ENCODE measurements around the gene NTM.

DNA sequence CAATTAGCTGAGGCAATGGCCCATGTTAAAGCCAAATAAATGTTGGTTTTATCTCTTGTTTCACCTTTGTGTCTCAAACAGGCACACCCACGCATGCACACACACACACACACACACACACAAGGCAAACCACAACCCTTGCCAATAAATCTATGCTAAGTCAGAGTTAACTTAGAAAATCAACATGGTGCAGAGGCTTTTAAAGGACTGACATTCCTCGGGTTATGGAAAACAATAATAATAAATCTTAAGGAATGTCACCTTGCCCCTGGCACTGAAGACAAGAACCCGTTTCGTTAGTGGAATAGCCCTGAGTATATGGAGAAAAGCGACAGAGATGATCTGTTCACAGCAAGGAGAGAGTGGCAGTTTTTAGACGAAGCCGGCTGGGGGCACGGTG lies 326.3 kb downstream of the NTM start:
- TF ChIP-seq EZH2phosphoT487 (IDR thresholded peaks at IDR 0.05; ENCODE audit: borderline replicate concordance), result no peak
- TF ChIP-seq, protein P1, sequence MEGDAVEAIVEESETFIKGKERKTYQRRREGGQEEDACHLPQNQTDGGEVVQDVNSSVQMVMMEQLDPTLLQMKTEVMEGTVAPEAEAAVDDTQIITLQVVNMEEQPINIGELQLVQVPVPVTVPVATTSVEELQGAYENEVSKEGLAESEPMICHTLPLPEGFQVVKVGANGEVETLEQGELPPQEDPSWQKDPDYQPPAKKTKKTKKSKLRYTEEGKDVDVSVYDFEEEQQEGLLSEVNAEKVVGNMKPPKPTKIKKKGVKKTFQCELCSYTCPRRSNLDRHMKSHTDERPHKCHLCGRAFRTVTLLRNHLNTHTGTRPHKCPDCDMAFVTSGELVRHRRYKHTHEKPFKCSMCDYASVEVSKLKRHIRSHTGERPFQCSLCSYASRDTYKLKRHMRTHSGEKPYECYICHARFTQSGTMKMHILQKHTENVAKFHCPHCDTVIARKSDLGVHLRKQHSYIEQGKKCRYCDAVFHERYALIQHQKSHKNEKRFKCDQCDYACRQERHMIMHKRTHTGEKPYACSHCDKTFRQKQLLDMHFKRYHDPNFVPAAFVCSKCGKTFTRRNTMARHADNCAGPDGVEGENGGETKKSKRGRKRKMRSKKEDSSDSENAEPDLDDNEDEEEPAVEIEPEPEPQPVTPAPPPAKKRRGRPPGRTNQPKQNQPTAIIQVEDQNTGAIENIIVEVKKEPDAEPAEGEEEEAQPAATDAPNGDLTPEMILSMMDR (conservative IDR thresholded peaks at IDR 0.05; ENCODE audit: low read length), result no peak

Measured in Loucy (cell line).